UCSD-AML1 (cell line): ENCODE results near the gene DYRK1A.

Experiments
- DNase-seq: peaks from one replicate; lab custom pipeline; 2025; ENCODE audit not compliant: unreplicated experiment; lab: John Stamatoyannopoulos, UW

The DYRK1A gene

DNA sequence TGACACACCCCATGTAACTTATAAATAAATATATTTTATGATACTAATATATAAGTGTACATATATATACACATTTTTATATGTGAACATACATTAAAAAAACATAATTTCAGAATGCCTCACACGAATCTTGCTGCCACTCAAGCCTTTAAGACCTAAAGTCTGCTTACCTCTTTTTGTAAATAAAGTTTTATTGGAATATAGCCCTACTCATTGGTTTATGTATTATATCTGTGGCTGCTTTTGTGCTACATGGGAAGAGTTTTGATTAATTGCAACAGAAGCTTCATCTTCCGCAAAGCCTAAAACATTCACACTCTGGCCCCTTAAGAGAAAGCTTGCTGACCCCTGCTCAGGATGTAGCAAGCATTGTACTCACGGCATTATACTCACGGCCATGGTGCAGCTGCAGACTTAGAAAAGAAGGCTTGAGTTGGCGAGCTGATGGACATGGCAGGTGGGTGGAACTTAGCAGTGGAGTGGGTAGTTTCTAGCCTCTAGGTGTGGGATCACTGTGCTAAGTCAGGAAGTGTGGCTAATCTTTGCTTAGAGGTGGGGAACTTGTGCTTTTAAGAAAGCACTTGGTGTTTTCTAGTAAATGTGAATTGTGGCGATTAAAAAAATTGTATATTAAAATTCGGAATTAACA is 80.8 kb downstream of the DYRK1A start:
- no peak for DNase-seq

DNA sequence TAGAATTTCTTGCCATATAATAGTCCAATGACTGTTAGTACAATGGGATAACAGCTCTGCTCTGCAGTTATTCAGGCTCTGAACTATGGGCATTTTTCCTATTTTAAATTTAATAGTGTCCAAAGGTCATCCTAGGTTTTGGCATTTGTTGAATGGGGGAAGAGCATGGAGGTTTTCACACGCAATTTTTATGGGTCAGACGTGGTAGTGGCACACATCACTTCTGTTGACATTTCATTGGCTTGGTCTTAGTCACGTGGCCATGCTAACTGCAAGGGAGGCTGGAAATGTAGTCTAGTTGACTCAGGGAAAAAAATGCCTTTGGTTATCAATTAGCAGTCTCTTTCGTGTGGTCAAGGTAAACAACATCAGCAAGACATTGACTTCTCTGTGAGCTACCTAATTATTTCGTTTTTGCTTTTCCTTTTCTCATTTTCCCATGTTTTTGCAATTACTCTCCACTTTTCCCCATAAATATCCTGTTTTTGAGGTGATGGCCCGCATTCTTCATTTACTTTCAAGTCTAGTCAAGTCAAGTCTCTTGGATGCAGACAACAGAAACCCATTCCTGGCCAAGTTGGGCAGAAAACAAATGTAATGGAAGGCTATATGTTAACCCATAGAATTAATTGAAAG is 82.8 kb downstream of the DYRK1A start:
- no peak for DNase-seq

DNA sequence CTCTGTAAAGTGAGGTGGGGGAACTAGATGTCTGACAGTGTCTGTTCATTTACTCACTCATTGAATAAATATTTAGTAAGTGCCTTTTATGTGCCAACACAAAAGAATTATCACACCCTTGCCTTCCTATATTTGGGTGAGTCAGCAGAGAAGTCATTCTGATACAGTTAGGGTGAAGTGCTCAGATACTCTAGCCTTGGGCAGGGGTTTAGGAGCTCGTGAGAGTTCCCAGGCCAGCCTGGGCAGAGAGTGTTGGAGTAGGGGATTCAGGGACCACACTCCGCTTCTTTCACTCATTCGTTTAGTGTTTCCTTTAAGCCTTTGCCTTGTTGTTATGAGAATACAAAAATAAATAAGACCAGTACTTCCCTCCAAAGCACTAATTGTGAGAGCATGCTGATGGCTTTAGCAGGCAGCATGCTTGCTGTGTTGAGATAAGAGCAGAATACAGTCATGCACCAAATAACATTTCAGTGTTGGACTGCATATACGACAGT is 83.9 kb downstream of the DYRK1A start:
- no peak for DNase-seq

DNA sequence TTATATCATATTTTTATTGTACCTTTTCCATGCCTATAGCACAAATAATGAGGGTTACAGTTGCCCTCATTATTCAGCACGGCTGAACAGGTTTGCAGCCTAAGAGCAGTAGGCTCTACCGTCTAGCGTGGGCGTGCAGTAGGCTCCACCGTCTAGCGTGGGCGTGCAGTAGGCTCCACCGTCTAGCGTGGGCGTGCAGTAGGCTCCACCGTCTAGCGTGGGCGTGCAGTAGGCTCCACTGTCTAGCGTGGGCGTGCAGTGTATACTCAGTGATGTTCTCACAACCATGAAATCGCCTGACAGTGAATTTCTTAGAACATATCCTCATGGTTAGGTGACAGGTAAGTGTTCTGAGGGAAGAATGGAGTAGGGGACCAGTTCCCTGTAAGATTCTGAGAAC is 84.9 kb downstream of the DYRK1A start:
- no peak for DNase-seq

DNA sequence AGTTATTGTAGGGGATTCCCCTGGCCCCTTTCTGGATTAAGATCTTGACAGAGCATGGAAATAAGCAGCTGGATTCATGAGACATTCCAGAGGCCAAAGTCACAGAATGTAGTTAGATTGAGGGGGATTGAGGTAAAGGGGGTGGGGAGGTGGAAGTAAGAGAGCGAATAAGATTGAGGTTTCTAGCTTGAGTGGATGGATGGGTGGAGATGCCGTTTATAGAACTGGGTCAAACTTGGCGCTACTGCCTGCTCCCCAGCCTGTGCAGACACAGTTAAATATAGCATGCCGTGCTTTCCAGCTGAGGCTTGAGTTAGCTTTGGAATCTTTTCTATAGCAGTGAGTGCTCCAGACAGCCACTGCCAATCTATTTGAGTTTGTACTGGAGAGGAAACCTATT is 85.7 kb downstream of the DYRK1A start:
- no peak for DNase-seq

DNA sequence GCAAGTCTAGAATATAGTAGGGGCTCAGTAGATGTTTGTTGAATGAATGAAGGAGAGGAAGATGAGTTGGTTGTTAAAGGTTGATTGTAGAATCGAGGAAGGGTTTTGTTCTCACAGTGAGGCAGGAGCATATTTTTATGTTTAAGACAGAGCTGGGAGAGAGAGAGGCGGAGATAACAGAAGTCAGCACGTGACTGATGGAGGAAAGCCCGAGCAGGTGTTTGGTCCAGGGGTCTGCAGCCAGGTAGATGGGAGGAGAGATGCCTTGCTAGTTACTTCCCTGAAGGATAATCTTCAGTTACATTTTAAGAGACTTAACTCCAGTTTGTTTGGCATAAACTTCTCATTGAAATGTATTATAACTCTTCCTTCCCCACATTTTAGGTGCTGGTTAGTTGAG is 86.8 kb downstream of the DYRK1A start:
- DNase-seq, result no peak

DNA sequence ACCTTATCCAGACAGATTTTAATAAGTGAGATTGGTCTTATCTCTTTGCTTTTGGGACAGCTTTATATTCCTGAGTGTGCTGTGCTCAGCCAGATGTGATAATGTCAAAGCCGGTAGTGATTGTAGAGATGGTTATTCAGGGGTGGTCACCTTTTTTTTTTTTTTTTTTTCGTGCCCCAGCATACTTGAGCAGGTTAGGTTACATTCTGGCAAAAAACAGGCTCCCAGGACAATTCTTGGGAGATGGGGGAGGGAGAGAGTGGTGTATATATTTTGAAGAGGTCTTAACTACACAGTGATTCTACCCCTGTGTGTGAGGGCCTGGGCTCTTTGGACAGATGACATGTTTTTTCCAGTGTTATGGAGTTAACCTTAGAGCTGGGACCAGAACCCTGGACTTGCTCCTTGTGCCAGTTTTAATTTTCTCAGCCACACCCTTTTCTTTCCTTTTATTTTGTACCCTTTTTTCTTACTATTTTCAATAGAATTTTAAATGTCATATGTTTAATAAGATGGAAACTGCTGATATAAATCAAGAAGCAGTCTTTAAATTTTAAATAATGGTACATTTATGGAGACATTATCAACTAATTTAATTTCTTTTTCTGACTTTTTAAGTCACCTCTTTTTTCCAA is 88.4 kb downstream of the DYRK1A start:
- DNase-seq, result no peak

DNA sequence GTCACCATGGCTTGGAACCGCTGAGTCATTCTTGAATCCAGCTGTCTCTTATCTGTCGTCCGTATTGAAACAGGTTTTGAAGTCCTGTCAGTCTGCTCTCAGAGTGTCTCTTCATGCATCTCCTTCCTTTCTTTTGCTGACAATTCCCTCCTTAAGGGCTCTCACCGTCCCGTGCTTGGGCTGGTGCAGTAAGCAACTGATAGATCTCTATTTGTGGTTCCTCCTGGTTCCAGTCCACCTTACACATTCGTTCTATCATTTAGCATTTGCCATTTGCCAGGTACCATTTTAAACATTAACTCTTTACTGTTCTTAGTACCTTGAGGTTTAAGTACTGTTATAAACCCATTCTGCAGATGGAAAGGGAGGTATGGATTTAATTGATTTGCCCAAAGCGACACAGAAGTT is 88.9 kb downstream of the DYRK1A start:
- DNase-seq, result no peak

DNA sequence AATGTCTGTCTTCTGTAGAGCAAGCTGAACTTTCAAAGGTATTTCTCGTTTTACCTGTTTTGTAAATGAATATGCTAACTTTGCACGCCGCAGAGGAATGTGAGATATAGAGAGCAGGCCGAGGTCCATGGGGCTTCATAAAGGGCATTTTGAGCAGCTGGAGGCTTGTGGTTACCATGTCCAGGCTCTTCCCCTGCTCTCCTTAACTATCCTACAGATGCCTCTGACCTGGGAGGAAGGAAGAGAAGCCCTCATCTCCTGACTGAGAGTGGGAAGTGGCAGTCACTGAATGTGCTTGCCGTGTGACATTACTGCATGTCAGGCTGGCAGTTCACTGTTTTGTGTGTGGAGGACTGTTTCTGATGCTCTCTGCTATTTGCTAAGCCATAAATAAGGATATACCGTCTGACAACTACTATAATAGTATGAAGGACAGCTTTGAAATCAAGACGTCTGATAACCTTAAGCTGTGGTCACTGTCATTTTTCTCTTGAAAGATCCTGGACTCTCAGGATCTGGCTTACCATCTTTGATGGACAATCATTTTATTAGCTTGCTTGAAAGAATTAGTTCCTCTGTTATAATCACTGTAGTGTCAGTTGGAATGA is 92.2 kb downstream of the DYRK1A start:
- no peak for DNase-seq

DNA sequence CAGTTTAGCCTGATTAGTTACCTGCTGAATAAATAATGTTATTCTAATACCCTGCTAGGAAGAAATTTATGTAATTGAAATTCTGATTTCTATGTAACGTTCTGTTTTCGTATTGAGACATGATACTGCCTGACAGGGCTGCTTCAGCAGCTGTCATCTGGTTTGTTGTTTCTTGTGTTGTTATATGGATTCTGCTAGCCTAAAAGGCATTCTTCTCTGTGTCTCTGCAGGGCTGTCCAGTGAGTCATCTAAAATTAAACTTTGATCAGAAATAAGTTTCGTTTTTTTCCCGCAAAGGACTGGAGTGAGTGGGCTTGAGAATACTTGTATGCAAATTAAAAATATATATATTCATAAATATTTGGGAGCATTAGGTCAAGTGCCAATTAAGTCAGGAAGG is 93.0 kb downstream of the DYRK1A start:
- DNase-seq, result no peak

DNA sequence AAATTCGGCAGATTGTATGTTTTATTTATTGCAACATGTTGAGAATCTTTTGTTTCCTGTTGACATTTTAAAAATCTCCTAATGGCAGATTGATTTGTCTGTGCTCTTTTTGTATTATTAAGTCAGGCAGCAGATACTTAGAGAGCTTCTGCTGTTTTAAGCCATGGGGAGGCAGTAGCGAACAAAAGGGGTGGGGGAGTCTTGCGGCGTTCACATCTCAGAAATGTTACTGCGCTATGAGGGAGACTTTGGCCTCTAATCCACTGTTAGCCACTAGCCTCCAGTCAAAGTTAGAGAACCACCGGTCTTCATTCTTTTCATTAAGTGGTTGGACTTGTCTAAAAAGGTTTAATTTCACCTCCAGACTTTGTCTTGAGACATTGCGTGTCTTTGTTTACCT is 93.6 kb downstream of the DYRK1A start:
- DNase-seq, result no peak

DNA sequence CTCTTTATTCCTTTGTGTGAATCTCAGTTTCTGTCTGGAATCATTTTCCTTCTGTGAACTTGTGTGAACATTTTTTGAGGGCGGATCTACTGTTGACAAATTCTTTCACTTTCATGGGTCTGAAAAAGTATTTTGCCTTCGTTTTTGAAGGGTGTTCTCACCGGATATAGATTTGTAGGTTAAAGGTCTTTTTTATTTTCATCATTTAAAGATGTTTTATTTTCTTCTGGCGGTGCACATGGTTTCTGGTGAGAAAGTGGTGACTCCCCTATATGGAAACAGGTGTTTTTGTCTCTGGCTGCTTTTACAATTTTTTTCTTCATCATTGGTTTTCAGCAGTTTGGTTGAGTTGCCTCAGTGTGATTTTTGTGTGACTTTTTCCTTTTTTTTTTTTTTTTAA is 94.9 kb downstream of the DYRK1A start:
- DNase-seq, result no peak

DNA sequence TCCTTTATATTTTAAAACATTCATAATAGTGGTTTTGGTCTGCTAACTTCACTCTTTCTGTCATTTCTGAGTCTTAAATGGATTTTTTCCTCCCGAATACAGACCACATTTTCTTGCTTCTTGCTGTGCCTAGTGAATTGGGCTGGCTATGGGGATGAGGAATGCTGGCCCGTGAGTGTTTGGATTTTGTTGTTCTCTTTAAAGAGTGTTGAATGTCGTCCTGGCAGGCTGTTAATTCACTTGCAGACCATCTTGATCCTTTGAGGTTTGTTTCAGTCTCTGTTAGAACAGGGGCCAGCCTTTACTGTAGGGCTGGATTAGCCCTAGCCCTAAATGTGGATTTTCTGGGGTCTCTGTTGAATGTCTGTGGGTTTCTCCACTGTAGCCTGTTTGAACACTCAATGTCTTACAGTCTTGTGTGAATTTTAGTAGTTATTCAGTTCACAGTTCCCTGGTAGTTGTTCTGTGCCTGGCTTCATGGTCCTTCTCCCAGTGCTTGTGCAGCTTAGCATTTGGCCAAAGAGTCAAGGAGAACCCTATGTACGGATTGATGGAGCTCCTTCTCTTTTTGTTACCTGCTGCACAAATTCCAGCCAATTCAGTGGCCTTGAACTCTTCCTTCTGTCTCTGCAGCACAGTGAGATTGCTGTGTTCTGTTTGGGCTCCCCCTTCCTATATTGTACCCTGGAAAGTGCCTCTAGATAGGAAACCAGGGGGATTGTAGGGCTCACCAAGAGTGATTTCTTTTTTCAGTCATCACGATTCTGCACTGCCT is 95.7 kb downstream of the DYRK1A start:
- no peak for DNase-seq

DNA sequence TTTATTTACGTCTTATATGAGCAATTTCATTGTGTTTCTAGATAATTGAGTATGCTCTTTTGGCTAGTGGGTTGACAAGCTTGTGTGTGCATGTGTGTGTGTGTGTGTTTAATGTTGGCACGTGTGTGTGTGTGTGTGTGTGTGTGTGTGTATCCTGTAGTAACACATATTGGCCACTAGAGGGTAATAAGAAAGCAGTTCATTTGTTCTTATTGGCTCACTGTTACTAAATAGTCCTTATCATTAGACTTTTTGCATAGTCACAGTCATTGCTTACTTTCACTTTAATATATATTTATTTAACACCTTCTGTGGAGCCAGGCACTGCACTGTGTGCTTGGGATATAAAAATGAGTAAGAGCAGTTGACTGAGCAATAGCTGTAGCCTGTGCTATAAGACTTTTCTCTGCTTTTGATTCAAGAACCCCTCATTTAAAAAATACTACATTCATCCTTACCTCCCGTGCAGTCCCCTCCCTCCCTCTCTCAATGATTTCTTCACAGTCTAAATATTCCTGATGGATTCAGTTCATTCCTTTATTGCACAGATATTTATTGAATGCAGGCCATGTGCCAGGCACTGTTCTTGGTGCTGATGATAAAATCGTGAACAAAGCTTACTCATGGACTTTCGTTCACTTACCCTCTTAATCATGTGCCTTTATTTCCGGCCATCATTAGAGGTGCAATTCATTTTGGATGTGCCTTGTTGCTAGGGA is 96.7 kb downstream of the DYRK1A start:
- DNase-seq, result no peak

DNA sequence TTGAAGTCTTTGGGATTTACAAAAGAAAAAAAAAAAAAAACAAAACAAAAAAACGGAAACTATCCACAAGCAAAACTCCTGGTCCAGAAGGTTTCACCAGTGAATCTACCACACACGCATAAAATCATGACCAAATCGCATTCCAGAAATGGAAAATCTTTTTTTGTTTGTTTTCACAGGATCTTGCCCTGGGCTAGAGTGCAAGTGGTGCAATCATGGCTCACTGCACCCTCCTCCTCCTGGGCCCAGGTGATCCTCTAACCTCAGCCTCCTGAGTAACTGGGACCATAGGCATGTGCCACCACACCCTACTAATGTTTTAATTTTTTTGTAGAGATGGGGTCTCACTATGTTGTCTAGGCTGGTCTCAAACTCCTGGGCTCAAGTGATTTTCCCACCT is 100.5 kb downstream of the DYRK1A start:
- DNase-seq, result no peak

DNA sequence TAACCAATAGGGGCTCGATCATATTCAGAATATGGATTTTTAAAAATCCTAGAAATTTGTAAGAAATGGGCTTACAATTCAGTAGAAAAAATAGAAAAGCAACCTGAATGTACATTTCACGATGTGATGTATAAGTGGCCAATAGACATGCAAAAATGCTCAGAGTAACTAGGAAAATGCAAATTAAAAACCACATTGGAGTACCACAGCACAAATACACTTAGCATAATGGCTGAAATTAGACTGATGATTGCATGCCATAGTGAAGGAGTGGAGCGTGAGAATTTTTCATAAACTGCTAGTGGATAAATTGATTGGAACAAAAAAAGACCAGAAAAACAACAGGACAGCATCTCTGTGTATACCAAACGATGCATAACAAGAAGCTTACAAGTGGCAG is 102.3 kb downstream of the DYRK1A start:
- no peak for DNase-seq

DNA sequence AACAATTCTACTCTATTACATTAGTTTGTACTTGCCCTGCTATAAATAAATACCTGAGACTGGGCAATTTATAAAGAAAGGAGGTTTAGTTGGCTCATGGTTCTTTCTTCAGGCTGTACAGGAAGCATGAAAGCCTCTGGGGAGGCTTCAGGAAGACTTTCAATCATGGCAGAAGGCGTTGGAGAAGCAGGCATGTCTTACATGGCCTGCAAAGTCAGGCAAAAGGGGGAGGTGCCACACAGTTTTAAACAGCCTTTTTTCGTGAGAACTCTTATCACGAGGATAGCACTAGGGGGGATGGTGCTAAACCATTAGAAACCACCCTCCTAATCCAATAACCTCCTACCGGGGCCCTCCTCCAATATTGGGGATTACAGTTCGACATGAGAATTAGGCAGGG is 102.9 kb downstream of the DYRK1A start:
- no peak for DNase-seq

DNA sequence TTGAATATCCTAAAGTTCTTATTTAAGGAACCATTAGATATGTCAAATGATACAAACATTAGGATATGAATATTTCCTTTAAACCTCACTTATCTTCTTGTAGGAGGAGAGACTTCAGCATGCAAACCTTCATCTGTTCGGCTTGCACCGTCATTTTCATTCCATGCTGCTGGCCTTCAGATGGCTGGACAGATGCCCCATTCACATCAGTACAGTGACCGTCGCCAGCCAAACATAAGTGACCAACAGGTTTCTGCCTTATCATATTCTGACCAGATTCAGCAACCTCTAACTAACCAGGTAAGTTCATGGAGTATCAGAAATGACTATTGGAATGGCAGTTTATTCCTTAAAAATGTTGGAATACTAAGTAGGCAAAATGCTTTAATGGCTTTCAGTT is 106.0 kb downstream of the DYRK1A start:
- no peak for DNase-seq

DNA sequence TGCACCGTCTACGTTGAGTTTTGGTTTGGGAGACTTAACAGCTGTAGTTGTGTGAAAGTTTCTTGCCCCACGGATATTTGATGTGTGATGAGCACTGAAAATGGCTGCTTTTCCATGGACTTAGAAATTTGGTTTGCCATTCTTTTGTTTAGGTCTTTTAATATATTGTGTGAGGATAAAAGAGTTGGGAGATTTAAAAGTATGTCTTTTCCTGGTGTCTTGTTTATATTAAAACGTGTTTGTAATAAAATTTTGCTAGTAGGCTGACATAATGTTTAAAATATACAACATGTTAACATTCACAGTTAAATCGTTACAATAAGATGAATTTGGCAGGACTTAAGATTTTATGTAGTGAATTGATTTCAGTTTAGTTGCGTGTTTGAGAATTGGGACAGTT is 106.9 kb downstream of the DYRK1A start:
- no peak for DNase-seq

DNA sequence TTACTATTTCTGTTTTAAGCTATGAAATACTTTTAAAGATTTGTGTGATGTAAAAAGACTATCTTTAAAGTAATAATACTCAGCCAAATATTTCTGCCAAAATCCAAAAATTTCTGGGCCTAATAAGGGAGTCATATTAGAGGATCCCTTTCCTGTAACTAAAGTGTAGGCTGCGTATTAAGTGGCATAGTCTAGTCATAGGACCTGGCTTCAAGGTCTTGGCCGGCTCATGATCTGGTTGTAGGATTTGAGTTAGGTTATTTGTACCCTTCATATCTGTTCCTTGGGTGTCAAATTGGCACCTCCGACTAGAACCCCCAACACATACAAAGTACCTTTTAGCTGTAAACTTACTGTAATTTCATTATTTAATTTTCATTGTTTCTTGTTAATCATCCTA is 107.8 kb downstream of the DYRK1A start:
- DNase-seq, result no peak
